CD4-positive, alpha-beta T cell (primary cell): ENCODE data around the gene PIP5K1C. TPM values are rescaled to one million over a fixed set of nuclear protein-coding genes. Genes with fewer than 3 reads are reported as not detected.

Experiments used
- ATAC-seq: fragments of 200-7000 bp; cut with Tn5 transposase; one replicate; pipeline ENCODE4 v1.10.0; 2022; ENCODE audit warnings: mild to moderate bottlenecking; ENCODE audit not compliant: poor library complexity
- CTCF ChIA-PET: fragments of 350-600 bp; sonication (Branson Sonifier 250); formaldehyde crosslinking; loops from one replicate; lab custom pipeline; 2021; ENCODE audit warnings: antibody characterized with exemption, inconsistent platforms; lab: Charles Lee
- POLR2A ChIA-PET: fragments of 350-600 bp; sonication (Branson Sonifier 250); formaldehyde crosslinking; loops from one replicate; lab custom pipeline; 2021; ENCODE audit warnings: antibody characterized with exemption, inconsistent platforms; lab: Charles Lee
- DNase-seq, 14 experiments: peaks; one replicate each; pipeline ENCODE4 v3.0.0-alpha.2; 2013 to 2020; ENCODE audit warnings: mixed read lengths in 2 of 14
- H3K27ac ChIP-seq, 2 donors: one replicate each; pipeline versions ENCODE4 v1.5.1 to v1.7.0; 2013; ENCODE audit warnings: low read length in 2 of 2, low read depth in 1 of 2, mild to moderate bottlenecking in 1 of 2
- H3K27me3 ChIP-seq, 2 experiments: 1 replicate in 1 of 2; 2 replicates in 1 of 2; pipeline versions ENCODE4 v1.6.1 to v1.7.0; 2013; ENCODE audit warnings: low read length in 2 of 2, control low read depth in 1 of 2, mild to moderate bottlenecking in 1 of 2, moderate library complexity in 1 of 2; ENCODE audit not compliant: insufficient read depth in 2 of 2, control insufficient read depth in 1 of 2
- H3K36me3 ChIP-seq: one replicate; pipeline ENCODE4 v1.6.1; 2013; ENCODE audit warnings: low read length, control low read depth; ENCODE audit not compliant: insufficient read depth
- H3K4me1 ChIP-seq: one replicate; pipeline ENCODE4 v1.6.1; 2013; ENCODE audit warnings: low read length, control low read depth; ENCODE audit not compliant: insufficient read depth
- H3K4me3 ChIP-seq: one replicate; pipeline ENCODE4 v1.5.1; 2013; ENCODE audit warnings: mild to moderate bottlenecking, low read length, moderate library complexity
- H3K9me3 ChIP-seq, 2 experiments: 1 replicate in 1 of 2; 2 replicates in 1 of 2; pipeline versions ENCODE4 v1.6.1 to v1.7.0; 2013; ENCODE audit warnings: low read length in 2 of 2, mild to moderate bottlenecking in 2 of 2, control low read depth in 1 of 2, moderate library complexity in 1 of 2; ENCODE audit not compliant: control insufficient read depth in 1 of 2, insufficient read depth in 1 of 2
- H3K27ac Mint-ChIP-seq: one replicate; pipeline ENCODE4 v1.8.0; 2020; ENCODE audit warnings: mixed read lengths
- H3K27me3 Mint-ChIP-seq: one replicate; pipeline ENCODE4 v1.8.0; 2021; ENCODE audit warnings: mixed read lengths
- H3K36me3 Mint-ChIP-seq: one replicate; pipeline ENCODE4 v1.8.0; 2021; ENCODE audit warnings: low read depth, mixed read lengths
- H3K4me1 Mint-ChIP-seq: one replicate; pipeline ENCODE4 v1.8.0; 2021; ENCODE audit warnings: low read depth, mixed read lengths
- H3K4me3 Mint-ChIP-seq: one replicate; pipeline ENCODE4 v1.8.0; 2020; ENCODE audit warnings: mild to moderate bottlenecking, mixed read lengths
- H3K9me3 Mint-ChIP-seq: one replicate; pipeline ENCODE4 v1.8.0; 2020; ENCODE audit warnings: mixed read lengths
- intact Hi-C, 2 experiments: fragments of 100-400 bp; cut with DNase I in 1 of 2; cut with micrococcal nuclease in 1 of 2; formaldehyde crosslinking; loops; one replicate each; pipeline versions ENCODE4 v1.15.1 to v1.9.0; 2023 to 2025; cut with DNase I, micrococcal nuclease
- total RNA-seq, 174 experiments: library from RNA in 2 of 174; stranded (reverse) in 2 of 174; gene quantifications; one replicate each; pipeline ENCODE4 v1.2.3 and lab custom pipeline; 2021 to 2026
- TF ChIP-seq, protein P1 (sequence below): fragments of 200-600 bp; IDR thresholded peaks from one replicate; pipeline ENCODE4 v1.8.0; 2022; ENCODE audit warnings: antibody characterized with exemption, mild to moderate bottlenecking

PIP5K1C gene
- total RNA-seq, 2 experiments from 2014 or later = 14.7 to 15.5 TPM

DNA sequence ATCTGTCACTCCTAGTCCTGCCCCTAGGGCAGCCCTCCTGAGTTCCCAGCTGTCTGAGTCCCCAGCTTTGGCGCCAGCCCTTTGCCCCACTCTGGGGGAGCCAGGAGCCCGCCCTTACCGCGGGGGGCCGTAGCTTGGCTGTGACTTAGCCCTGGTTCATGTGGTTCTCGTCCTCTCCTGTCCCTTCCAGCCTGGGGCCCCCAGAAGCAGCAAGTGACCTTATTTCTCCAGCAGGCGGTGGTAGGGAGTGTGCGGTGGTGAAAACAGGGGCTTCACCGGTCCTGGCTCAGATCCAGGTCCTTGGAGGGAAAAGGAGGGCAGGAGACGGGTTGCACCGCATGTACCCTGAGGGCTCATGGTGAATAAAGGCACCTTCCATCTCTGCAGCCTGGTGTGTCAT is 107.1 kb downstream of the PIP5K1C start:
- H3K36me3 Mint-ChIP-seq = no peaks in the 10 kb centered on the region
- H3K27ac Mint-ChIP-seq = no peak overlapping the region
- Histone ChIP-seq H3K4me1 (no peaks in the 10 kb centered on the region), H3K4me3 (no peak overlapping the region), H3K9me3 (no peaks in the 10 kb centered on the region), H3K27ac (no peak overlapping the region), H3K27me3 (no peaks in the 10 kb centered on the region), H3K36me3 (no peaks in the 10 kb centered on the region)
- no peaks in the 10 kb centered on the region for H3K4me1 Mint-ChIP-seq
- ChIA-PET POLR2A (no interaction called here), CTCF (no interaction called here)
- DNase-seq (no peak), ATAC-seq (no peak)
- TF ChIP-seq, protein P1, sequence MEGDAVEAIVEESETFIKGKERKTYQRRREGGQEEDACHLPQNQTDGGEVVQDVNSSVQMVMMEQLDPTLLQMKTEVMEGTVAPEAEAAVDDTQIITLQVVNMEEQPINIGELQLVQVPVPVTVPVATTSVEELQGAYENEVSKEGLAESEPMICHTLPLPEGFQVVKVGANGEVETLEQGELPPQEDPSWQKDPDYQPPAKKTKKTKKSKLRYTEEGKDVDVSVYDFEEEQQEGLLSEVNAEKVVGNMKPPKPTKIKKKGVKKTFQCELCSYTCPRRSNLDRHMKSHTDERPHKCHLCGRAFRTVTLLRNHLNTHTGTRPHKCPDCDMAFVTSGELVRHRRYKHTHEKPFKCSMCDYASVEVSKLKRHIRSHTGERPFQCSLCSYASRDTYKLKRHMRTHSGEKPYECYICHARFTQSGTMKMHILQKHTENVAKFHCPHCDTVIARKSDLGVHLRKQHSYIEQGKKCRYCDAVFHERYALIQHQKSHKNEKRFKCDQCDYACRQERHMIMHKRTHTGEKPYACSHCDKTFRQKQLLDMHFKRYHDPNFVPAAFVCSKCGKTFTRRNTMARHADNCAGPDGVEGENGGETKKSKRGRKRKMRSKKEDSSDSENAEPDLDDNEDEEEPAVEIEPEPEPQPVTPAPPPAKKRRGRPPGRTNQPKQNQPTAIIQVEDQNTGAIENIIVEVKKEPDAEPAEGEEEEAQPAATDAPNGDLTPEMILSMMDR = no peak
- H3K9me3 Mint-ChIP-seq = no peaks in the 10 kb centered on the region
- no peak overlapping the region for H3K4me3 Mint-ChIP-seq
- intact Hi-C loops = loop anchor here in 1 of 2 experiments (10.0 kb wide), 1 partner anchor 252 kb away; no protein-coding TSS in a partner anchor
- H3K27me3 Mint-ChIP-seq = no peaks in the 10 kb centered on the region

DNA sequence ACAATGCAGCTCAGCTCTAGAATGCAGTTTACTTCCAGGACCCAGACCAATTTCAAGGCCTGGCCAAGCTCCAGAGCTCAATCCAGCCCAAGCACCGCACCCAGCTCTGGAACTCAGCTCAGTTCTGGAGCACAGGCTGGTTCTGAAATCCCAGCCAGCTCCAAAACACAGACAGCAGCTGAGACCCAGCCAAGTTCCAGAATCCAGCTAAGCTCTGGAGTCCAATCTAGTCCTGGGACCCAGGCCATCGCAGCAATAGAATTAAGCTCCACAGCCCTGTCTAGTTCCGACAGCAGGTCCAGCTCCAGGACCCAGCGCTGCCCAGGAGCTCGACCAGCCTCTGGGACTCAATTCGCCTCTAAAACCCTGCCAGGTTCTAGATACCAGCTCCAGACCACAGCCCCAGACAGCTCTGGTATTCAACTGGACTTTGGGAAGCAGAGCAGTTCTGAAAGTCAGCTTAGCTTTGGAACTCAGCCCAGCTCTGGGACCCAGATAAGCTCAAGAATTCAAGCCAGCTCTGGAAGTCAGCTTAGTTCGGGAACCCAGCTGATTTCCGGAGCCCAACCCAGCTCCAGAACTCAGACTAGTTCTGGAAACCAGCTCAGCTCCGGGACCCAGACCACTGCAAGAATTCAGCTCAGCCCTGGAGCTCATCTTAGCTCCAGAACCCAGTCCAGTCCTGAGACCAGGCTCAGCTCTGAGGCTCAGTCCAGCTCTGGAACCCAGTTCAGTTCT is 108.2 kb downstream of the PIP5K1C start:
- no peak for DNase-seq
- H3K27ac Mint-ChIP-seq = no peak overlapping the region
- no peaks in the 10 kb centered on the region for H3K36me3 Mint-ChIP-seq
- H3K27me3 ChIP-seq = no peaks in the 10 kb centered on the region
- TF ChIP-seq, protein P1 = no peak
- POLR2A ChIA-PET = interaction anchor here (1.3 kb wide), 1 partner anchor 12 kb away, joined by 3 read pairs; no protein-coding TSS in a partner anchor
- no peaks in the 10 kb centered on the region for H3K9me3 Mint-ChIP-seq
- intact Hi-C loops = loop anchor here in 1 of 2 experiments (10.0 kb wide), 1 partner anchor 253 kb away; no protein-coding TSS in a partner anchor
- no peaks in the 10 kb centered on the region for H3K4me1 ChIP-seq
- no peaks in the 10 kb centered on the region for H3K27me3 Mint-ChIP-seq
- no peaks in the 10 kb centered on the region for H3K9me3 ChIP-seq
- ATAC-seq = no peak
- H3K4me3 Mint-ChIP-seq = no peak overlapping the region
- H3K27ac ChIP-seq = no peak overlapping the region
- CTCF ChIA-PET = interaction anchor here (1.9 kb wide), 1 partner anchor 47 kb away, joined by 6 read pairs; no protein-coding TSS in a partner anchor
- H3K4me3 ChIP-seq = no peak overlapping the region
- H3K36me3 ChIP-seq = no peaks in the 10 kb centered on the region
- H3K4me1 Mint-ChIP-seq = no peaks in the 10 kb centered on the region

DNA sequence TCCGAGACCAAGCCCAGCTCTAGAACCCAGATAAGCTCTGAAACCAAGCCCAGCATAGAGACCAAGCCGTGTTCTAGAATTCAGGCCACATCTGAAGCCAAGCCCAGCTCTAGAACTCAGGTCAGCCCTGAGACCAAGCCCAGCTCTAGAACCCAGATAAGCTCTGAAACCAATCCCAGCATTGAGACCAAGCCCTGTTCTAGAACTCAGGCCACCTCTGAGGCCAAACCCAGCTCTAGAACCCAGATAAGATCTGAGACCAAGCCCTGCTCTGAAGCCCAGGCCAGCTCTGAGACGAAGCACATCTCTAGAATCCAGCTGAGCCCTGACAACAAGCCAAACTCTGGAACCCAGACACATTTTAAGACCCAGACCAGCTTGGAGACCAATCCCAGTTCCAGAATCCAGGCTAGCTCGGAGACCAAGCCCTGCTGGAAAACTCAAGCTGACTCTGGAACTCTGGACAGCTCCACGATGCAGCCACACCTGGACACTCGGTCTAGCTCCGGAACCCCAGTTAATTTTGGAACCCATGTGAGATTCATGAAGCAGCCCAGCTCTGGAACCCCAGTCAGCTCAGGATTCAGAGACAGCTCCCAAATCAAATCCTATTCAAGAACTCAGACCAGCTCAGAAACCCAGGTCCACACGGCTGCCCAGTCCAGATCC is 109.1 kb downstream of the PIP5K1C start:
- H3K9me3 Mint-ChIP-seq = no peaks in the 10 kb centered on the region
- no peak overlapping the region for H3K4me3 Mint-ChIP-seq
- no peaks in the 10 kb centered on the region for H3K9me3 ChIP-seq
- intact Hi-C loops = loop anchor here in 1 of 2 experiments (10.0 kb wide), 1 partner anchor 254 kb away; no protein-coding TSS in a partner anchor
- no peaks in the 10 kb centered on the region for H3K27me3 ChIP-seq
- TF ChIP-seq, protein P1 = no peak
- H3K4me3 ChIP-seq = no peak overlapping the region
- H3K36me3 Mint-ChIP-seq = no peaks in the 10 kb centered on the region
- DNase-seq (no peak), ATAC-seq (no peak)
- ChIA-PET POLR2A (interaction anchor here (0.6 to 1.3 kb wide), 2 partner anchors 13 to 113 kb away, joined by 3 read pairs; no protein-coding TSS in a partner anchor), CTCF (interaction anchor here (1.9 kb wide), 1 partner anchor 46 kb away, joined by 6 read pairs; no protein-coding TSS in a partner anchor)
- no peaks in the 10 kb centered on the region for H3K27me3 Mint-ChIP-seq
- peaks cover 2% of the 10 kb centered on the region for H3K4me1 ChIP-seq
- no peaks in the 10 kb centered on the region for H3K4me1 Mint-ChIP-seq
- H3K27ac Mint-ChIP-seq = no peak overlapping the region
- no peaks in the 10 kb centered on the region for H3K36me3 ChIP-seq
- H3K27ac ChIP-seq = no peak overlapping the region
